WTC11 (cell line): Measurements from ENCODE around the gene ADORA1.

Experiments
- CTCF ChIP-seq: fragments of 200-600 bp; IDR thresholded peaks from 2 replicates; pipeline ENCODE4 v1.8.0; 2022; ENCODE audit warnings: antibody characterized with exemption
- E2F1 ChIP-seq: sonication (generic); formaldehyde crosslinking; IDR thresholded peaks from 2 replicates; pipeline ENCODE4 v1.8.0; 2022; ENCODE audit warnings: mild to moderate bottlenecking, missing genetic modification reagents
- E2F4 ChIP-seq: sonication (generic); formaldehyde crosslinking; IDR thresholded peaks from 2 replicates; pipeline ENCODE4 v1.8.1; 2022; ENCODE audit warnings: low read depth, mild to moderate bottlenecking, moderate library complexity, missing genetic modification reagents, borderline replicate concordance
- E2F5 ChIP-seq: sonication (generic); formaldehyde crosslinking; IDR thresholded peaks from 2 replicates; pipeline ENCODE4 v1.8.1; 2022; ENCODE audit warnings: mild to moderate bottlenecking, moderate library complexity, missing genetic modification reagents
- FOXK1 ChIP-seq: sonication (generic); formaldehyde crosslinking; IDR thresholded peaks from 2 replicates; pipeline ENCODE4 v1.8.0; 2022; ENCODE audit warnings: mild to moderate bottlenecking, moderate library complexity, missing genetic modification reagents
- HMGXB4 ChIP-seq: sonication (generic); formaldehyde crosslinking; IDR thresholded peaks from 2 replicates; pipeline ENCODE4 v1.8.1; 2023; ENCODE audit warnings: mild to moderate bottlenecking, moderate library complexity, missing genetic modification reagents
- JUN ChIP-seq: sonication (generic); formaldehyde crosslinking; IDR thresholded peaks from 2 replicates; pipeline ENCODE4 v1.8.0; 2023; ENCODE audit warnings: mild to moderate bottlenecking, missing genetic modification reagents
- MAX ChIP-seq: sonication (generic); formaldehyde crosslinking; IDR thresholded peaks from 2 replicates; pipeline ENCODE4 v1.8.0; 2022; ENCODE audit warnings: mild to moderate bottlenecking, missing genetic modification reagents
- NR3C1 ChIP-seq: sonication (generic); formaldehyde crosslinking; conservative IDR thresholded peaks from 2 replicates; pipeline ENCODE4 v1.8.1; 2023; ENCODE audit warnings: low read depth, mild to moderate bottlenecking, missing genetic modification reagents
- USF1 ChIP-seq: sonication (generic); formaldehyde crosslinking; IDR thresholded peaks from 2 replicates; pipeline ENCODE4 v1.8.0; 2022; ENCODE audit warnings: mild to moderate bottlenecking, missing genetic modification reagents
- USF2 ChIP-seq: sonication (generic); formaldehyde crosslinking; IDR thresholded peaks from 2 replicates; pipeline ENCODE4 v1.8.1; 2023; ENCODE audit warnings: mild to moderate bottlenecking, missing genetic modification reagents, moderate library complexity
- ZBTB21 ChIP-seq: sonication (generic); formaldehyde crosslinking; IDR thresholded peaks from 2 replicates; pipeline ENCODE4 v1.8.1; 2023; ENCODE audit warnings: mild to moderate bottlenecking, missing genetic modification reagents, borderline replicate concordance
- ZNF138 ChIP-seq: sonication (generic); formaldehyde crosslinking; conservative IDR thresholded peaks from 2 replicates; pipeline ENCODE4 v1.8.1; 2022; ENCODE audit warnings: mild to moderate bottlenecking, moderate library complexity, missing genetic modification reagents
- ZNF671 ChIP-seq: fragments of 250-450 bp; sonication (Bioruptor Pico); IDR thresholded peaks from 2 replicates; pipeline ENCODE4 v1.8.0; 2021; ENCODE audit warnings: mild to moderate bottlenecking

- TF ChIP-seq USF1 (CRISPR knock-in tag) (no peak), MAX (CRISPR knock-in tag) (no peak), E2F4 (CRISPR knock-in tag) (no peak), E2F5 (CRISPR knock-in tag) (no peak), CTCF (no peak), ZNF138 (CRISPR knock-in tag) (no peak), NR3C1 (CRISPR knock-in tag) (no peak), JUN (CRISPR knock-in tag) (no peak), E2F1 (CRISPR knock-in tag) (no peak), ZNF671 (CRISPR knock-in tag) (no peak), ZBTB21 (CRISPR knock-in tag) (no peak), HMGXB4 (CRISPR knock-in tag) (no peak), USF2 (CRISPR knock-in tag) (no peak), FOXK1 (CRISPR knock-in tag) (no peak)
Measured at GRCh38 chr1:203098914-203099520, 28.5 kb upstream of the ADORA1 start.
